ENCODE measurements around the gene TESMIN.

The TESMIN gene

DNA sequence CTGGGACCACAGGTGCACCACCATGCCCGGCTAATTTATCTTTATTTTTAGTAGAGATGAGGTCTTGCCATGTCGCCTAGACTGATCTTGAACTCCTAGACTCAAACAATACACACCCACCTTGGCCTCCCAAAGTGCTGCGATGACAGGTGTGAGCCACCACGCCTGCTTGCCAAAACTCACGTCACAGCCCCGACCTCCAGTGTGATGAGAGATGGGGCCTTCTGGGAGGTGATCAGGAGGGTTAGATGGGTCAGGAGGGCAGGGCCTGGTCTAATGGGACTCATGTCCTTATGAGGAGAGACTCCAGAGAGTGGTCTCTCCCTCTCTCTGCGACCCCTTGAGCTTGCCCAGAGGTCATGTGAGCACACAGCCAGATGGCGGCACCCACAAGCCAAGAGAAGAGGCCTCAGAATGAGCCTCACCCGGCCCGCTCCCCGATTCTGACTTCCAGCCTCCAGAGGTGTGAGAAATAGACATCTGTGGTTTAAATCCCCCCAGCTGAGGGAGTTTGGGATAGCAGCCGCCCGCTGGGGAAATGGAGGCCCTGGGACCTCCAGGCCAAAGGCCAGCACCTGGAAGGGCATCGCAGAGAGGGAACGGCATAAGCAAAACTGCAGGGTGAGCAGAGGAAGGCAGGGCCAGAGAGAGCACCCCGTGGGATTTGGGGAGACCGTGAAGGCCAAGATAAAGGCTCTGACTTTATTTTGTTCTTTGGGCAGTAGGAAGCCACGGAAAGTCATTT, 91.1 kb downstream of the TESMIN start:
- no peak for DNase-seq (ENCODE audit: low read depth)

DNA sequence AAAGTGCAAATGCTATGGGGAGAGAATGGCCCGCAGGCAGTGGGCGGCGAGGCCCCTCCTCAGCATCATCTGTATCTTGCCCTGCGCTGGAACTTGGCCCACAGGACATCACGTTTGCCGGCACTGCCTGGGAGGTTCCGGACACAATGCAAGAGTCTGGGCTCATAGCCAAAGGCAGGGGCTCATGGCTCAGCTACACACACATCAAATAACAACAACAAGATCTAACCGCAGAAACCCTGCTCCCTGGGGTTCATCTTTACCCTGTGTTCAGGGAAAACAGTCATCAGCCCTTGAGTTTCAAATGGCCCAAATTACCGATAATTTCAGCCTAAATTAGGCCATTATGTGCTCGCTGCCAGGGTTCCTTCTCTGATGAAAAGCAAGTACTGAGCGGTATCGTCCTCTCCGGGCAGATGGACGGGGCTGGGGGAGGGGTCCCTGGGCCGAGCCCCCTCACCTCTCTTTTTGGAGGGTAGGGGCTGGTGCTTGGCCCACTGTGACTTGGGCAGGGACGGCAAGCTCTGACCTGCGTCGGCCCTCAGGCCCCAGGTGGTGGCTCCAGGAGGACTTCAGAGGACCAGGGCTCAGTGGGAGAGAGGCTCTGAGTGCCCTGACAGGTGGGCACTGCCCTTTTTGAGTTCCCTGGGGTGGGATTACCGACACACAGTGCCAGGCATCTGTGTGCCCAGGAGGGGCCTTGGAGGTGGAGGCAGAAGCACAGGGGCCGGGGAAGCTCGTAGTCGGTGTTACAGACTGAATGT, 92.0 kb downstream of the TESMIN start:
- DNase-seq (ENCODE audit: low read depth), result no peak

DNA sequence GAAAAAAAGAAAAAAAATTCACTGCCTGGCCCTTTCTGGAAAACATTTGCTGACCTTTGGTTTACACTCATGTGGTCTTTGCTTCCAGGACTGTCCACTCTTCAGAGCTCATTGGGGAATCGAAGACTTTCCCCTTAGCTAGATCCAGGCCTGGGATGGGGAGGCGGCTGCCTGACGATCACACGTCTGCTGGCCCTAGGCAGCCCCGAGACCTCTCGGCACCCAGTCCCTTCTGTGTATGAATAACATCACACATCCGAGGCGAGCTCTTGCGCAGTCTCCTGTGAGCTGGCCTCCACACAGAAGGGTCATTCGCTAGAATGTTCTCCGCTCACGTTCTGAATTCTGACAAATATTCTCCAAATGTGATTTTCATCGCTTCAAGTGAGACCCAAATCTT, 92.7 kb downstream of the TESMIN start:
- no peak for DNase-seq (ENCODE audit: low read depth)

DNA sequence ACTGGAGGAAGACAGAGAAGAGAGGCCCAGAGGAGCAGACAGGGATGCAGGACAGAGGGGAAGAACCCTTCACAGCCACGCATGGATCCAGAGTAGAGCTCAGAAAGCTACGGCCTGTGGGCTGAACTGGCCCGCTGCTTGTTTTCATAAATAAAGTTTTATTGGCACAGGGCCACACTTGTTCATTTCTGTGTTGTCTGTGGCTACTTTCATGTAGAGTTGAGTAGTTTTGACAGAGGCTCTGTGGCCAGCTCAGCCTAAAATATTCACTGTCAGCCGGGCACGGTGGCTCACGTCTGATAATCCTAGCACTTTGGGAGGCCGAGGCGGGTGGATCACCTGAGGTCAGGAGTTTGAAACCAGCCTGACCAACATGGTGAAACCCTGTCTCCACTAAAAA, 93.2 kb downstream of the TESMIN start:
- no peak for DNase-seq (ENCODE audit: low read depth)

All from stimulated activated CD8-positive, alpha-beta memory T cell treated with anti-CD3 and anti-CD28 coated beads, Interleukin-15, amount 100 ng/mL, for 24 hours (primary cell).